A549 (cell line): ENCODE data around the gene OTOG. TPM values are rescaled to one million over a fixed set of nuclear protein-coding genes. Genes with fewer than 3 reads are reported as not detected.

Experiments used
- ATAC-seq, 2 experiments: fragments of 200-7000 bp in 1 of 2; fragments of >200 bp in 1 of 2; cut with Nextera tagmentation in 1 of 2; cut with Tn5 transposase in 1 of 2; 3 replicates each; pipeline versions ENCODE4 v1.8.0 to v1.9.1; 2018 to 2020; ENCODE audit warnings: mild to moderate bottlenecking in 1 of 2, moderate library complexity in 1 of 2
- CTCF ChIA-PET: fragments of 300-600 bp; sonication (Branson Sonifier 250); formaldehyde crosslinking; extraction: SDS; loops from one replicate; lab custom pipeline; 2021; ENCODE audit warnings: antibody characterized with exemption, inconsistent platforms; lab: Yijun Ruan, JAX
- POLR2A ChIA-PET: fragments of 350-600 bp; formaldehyde crosslinking; extraction: SDS; loops from one replicate; lab custom pipeline; 2021; ENCODE audit warnings: antibody characterized with exemption, inconsistent platforms; lab: Yijun Ruan, JAX
- DNase-seq, 2 experiments: peaks; one replicate each; pipeline versions ENCODE4 v3.0.0 to v3.0.0-alpha.2; 2011 to 2016; ENCODE audit warnings: low read depth in 1 of 2, low spot score in 1 of 2
- FAIRE-seq: peaks from 2 replicates; lab custom pipeline; 2011; peaks lifted over from hg19 to GRCh38; lab: Jason Lieb, UNC
- H3K27ac ChIP-seq, 2 experiments: fragments of >200 bp; sonication (Bioruptor Twin); formaldehyde crosslinking; 3 replicates each; pipeline ENCODE4 v1.5.1; 2016 to 2017
- H3K4me1 ChIP-seq: fragments of >200 bp; sonication (Bioruptor Twin); formaldehyde crosslinking; 3 replicates; pipeline ENCODE4 v1.6.1; 2016
- H3K4me2 ChIP-seq: fragments of >200 bp; sonication (Bioruptor Twin); formaldehyde crosslinking; 3 replicates; pipeline ENCODE4 v1.6.1; 2016
- H3K4me3 ChIP-seq: fragments of >200 bp; sonication (Bioruptor Twin); formaldehyde crosslinking; 3 replicates; pipeline ENCODE4 v1.5.1; 2016
- H3K9me3 ChIP-seq: fragments of >200 bp; sonication (Bioruptor Twin); formaldehyde crosslinking; 3 replicates; pipeline ENCODE4 v1.6.1; 2016
- CHD2 ChIP-seq: fragments of 150-350 bp; IDR thresholded peaks from 2 replicates; pipeline ENCODE4 v1.6.1; 2014; ENCODE audit warnings: low read length; ENCODE audit not compliant: partially characterized antibody
- CHD4 ChIP-seq: fragments of 200-600 bp; sonication (generic); IDR thresholded peaks from 2 replicates; pipeline ENCODE4 v1.6.1; 2016; ENCODE audit warnings: antibody characterized with exemption, mild to moderate bottlenecking, borderline replicate concordance
- EHF ChIP-seq: fragments of 250-450 bp; sonication (Bioruptor Pico); IDR thresholded peaks from 2 replicates; pipeline ENCODE4 v1.5.0; 2020; ENCODE audit warnings: mild to moderate bottlenecking
- EP300 ChIP-seq, 2 experiments: fragments of >200 bp; sonication (Bioruptor Twin); formaldehyde crosslinking; IDR thresholded peaks; 2 replicates in 1 of 2; 3 replicates in 1 of 2; pipeline ENCODE4 v1.6.1; 2016 to 2017
- ESRRA ChIP-seq: fragments of 150-350 bp; IDR thresholded peaks from 2 replicates; pipeline ENCODE4 v1.6.1; 2014; ENCODE audit warnings: mild to moderate bottlenecking, low read length, borderline replicate concordance
- FOSL2 ChIP-seq, 2 experiments: fragments of 450-650 bp in 1 of 2; fragments of >200 bp in 1 of 2; sonication (Bioruptor Twin) in 1 of 2; formaldehyde crosslinking; IDR thresholded peaks; 2 replicates each; pipeline versions ENCODE4 v1.5.0 to v1.6.1; 2016 to 2020; ENCODE audit warnings: mild to moderate bottlenecking in 1 of 2, moderate library complexity in 1 of 2
- FOXS1 ChIP-seq: fragments of 250-450 bp; sonication (Bioruptor Pico); IDR thresholded peaks from 2 replicates; pipeline ENCODE4 v1.5.0; 2020; ENCODE audit warnings: mild to moderate bottlenecking, moderate library complexity
- GATA3 ChIP-seq: IDR thresholded peaks from 2 replicates; pipeline ENCODE4 v1.6.1; 2012; ENCODE audit warnings: borderline replicate concordance
- HOXA7 ChIP-seq: fragments of 250-450 bp; sonication (Bioruptor Pico); IDR thresholded peaks from 2 replicates; pipeline ENCODE4 v1.5.0; 2020; ENCODE audit warnings: mild to moderate bottlenecking, moderate library complexity
- JUN ChIP-seq, 2 experiments: fragments of >200 bp; sonication (Bioruptor Twin); formaldehyde crosslinking; IDR thresholded peaks; 2 replicates in 1 of 2; 3 replicates in 1 of 2; pipeline ENCODE4 v1.6.1; 2016 to 2017
- JUNB ChIP-seq: fragments of >200 bp; sonication (Bioruptor Twin); formaldehyde crosslinking; IDR thresholded peaks from 2 replicates; pipeline ENCODE4 v1.6.1; 2016
- KDM1A ChIP-seq: fragments of 200-600 bp; sonication (generic); IDR thresholded peaks from 2 replicates; pipeline ENCODE4 v1.6.1; 2016; ENCODE audit warnings: low read depth, mild to moderate bottlenecking
- KDM5A ChIP-seq: fragments of 200-600 bp; sonication (generic); IDR thresholded peaks from 2 replicates; pipeline ENCODE4 v1.6.1; 2016; ENCODE audit warnings: antibody characterized with exemption, mild to moderate bottlenecking
- NFE2L2 ChIP-seq: fragments of 150-350 bp; conservative IDR thresholded peaks from 2 replicates; pipeline ENCODE4 v1.6.1; 2014; ENCODE audit warnings: low read length
- NPAS2 ChIP-seq: fragments of 250-450 bp; sonication (Bioruptor Pico); IDR thresholded peaks from 2 replicates; pipeline ENCODE4 v1.8.0; 2022; ENCODE audit warnings: mild to moderate bottlenecking, moderate library complexity, borderline replicate concordance
- RARB ChIP-seq: fragments of 250-450 bp; sonication (Bioruptor Pico); IDR thresholded peaks from 2 replicates; pipeline ENCODE4 v1.8.0; 2021; ENCODE audit warnings: mild to moderate bottlenecking, moderate library complexity
- RCOR1 ChIP-seq: fragments of 150-350 bp; IDR thresholded peaks from 2 replicates; pipeline ENCODE4 v1.6.1; 2014; ENCODE audit warnings: antibody characterized with exemption, low read length, low read depth
- RFX5 ChIP-seq: fragments of 450-650 bp; IDR thresholded peaks from 2 replicates; pipeline ENCODE4 v1.7.1; 2014; ENCODE audit warnings: antibody characterized with exemption, mild to moderate bottlenecking, moderate library complexity
- SMC3 ChIP-seq: fragments of >200 bp; sonication (Bioruptor Twin); formaldehyde crosslinking; IDR thresholded peaks from 3 replicates; pipeline ENCODE4 v1.6.1; 2018; ENCODE audit warnings: inconsistent platforms
- SREBF2 ChIP-seq: fragments of 450-650 bp; IDR thresholded peaks from 2 replicates; pipeline ENCODE4 v1.6.1; 2014; ENCODE audit warnings: mild to moderate bottlenecking, moderate library complexity
- TFCP2L1 ChIP-seq: fragments of 250-450 bp; sonication (Bioruptor Pico); IDR thresholded peaks from 2 replicates; pipeline ENCODE4 v1.5.0; 2021; ENCODE audit warnings: mild to moderate bottlenecking
- TP53 ChIP-seq: fragments of 250-450 bp; sonication (Bioruptor Pico); IDR thresholded peaks from 2 replicates; pipeline ENCODE4 v1.5.0; 2021; ENCODE audit warnings: mild to moderate bottlenecking, moderate library complexity
- ZFP36 ChIP-seq: fragments of 450-650 bp; IDR thresholded peaks from 2 replicates; pipeline ENCODE4 v1.6.1; 2014; ENCODE audit warnings: borderline replicate concordance; ENCODE audit not compliant: partially characterized antibody
- WGBS: methylation state at CpG from one replicate; pipeline ENCODE4 v1.1.6; 2017; ENCODE audit errors: missing lambda C conversion rate; 5-methylcytosine and 5-hydroxymethylcytosine counted together
- polyA minus RNA-seq: library from RNA; depleted of rRNA, polyadenylated mRNA; stranded (reverse); fragments of >200 nt; gene quantifications from 2 replicates; pipeline ENCODE4 v1.2.3, GENCODE V29; 2011; rRNA and poly(A)+ RNA removed
- polyA plus RNA-seq, 4 experiments: library from polyadenylated mRNA; depleted of rRNA in 3 of 4; stranded (reverse); fragments of >200 nt; fragmentation: RNase III in 1 of 4; extraction: RNeasy Plus Mini Kit Qiagen cat#74134 plus additional on column Dnase treatment in 1 of 4; gene quantifications; 2 replicates in 3 of 4; 3 replicates in 1 of 4; pipeline ENCODE4 v1.2.3, GENCODE V29; 2011 to 2017
- TF ChIP-seq, protein P1 (sequence below): IDR thresholded peaks from 2 replicates; pipeline ENCODE4 v1.6.1; 2012
- TF ChIP-seq, protein P2 (sequence below): fragments of >200 bp; sonication (Bioruptor Twin); formaldehyde crosslinking; IDR thresholded peaks from 3 replicates; pipeline ENCODE4 v1.6.1; 2016
- TF ChIP-seq, protein P3 (sequence below): fragments of 250-450 bp; sonication (Bioruptor Pico); IDR thresholded peaks from 2 replicates; pipeline ENCODE4 v1.5.0; 2020; ENCODE audit warnings: low read depth, mild to moderate bottlenecking, moderate library complexity
- TF ChIP-seq, protein P4 (sequence below): fragments of >200 bp; sonication (Bioruptor Twin); formaldehyde crosslinking; IDR thresholded peaks from 2 replicates; pipeline ENCODE4 v1.6.1; 2016
- TF ChIP-seq, protein P5 (sequence below): IDR thresholded peaks from 2 replicates; pipeline ENCODE4 v1.6.1; 2012; ENCODE audit warnings: low read depth, borderline replicate concordance

OTOG gene, protein sequence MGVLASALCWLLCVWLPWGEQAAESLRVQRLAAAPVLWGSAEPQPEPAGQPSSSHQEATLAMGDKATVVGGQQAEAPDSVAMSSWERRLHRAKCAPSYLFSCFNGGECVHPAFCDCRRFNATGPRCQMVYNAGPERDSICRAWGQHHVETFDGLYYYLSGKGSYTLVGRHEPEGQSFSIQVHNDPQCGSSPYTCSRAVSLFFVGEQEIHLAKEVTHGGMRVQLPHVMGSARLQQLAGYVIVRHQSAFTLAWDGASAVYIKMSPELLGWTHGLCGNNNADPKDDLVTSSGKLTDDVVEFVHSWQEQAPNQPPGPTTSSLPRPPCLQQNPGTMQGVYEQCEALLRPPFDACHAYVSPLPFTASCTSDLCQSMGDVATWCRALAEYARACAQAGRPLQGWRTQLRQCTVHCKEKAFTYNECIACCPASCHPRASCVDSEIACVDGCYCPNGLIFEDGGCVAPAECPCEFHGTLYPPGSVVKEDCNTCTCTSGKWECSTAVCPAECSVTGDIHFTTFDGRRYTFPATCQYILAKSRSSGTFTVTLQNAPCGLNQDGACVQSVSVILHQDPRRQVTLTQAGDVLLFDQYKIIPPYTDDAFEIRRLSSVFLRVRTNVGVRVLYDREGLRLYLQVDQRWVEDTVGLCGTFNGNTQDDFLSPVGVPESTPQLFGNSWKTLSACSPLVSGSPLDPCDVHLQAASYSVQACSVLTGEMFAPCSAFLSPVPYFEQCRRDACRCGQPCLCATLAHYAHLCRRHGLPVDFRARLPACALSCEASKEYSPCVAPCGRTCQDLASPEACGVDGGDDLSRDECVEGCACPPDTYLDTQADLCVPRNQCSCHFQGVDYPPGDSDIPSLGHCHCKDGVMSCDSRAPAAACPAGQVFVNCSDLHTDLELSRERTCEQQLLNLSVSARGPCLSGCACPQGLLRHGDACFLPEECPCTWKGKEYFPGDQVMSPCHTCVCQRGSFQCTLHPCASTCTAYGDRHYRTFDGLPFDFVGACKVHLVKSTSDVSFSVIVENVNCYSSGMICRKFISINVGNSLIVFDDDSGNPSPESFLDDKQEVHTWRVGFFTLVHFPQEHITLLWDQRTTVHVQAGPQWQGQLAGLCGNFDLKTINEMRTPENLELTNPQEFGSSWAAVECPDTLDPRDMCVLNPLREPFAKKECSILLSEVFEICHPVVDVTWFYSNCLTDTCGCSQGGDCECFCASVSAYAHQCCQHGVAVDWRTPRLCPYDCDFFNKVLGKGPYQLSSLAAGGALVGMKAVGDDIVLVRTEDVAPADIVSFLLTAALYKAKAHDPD (N-terminal part only)
- not detected in 2 replicates for polyA plus RNA-seq (2011; rRNA removed)
- polyA plus RNA-seq (2012; cell fraction: cytosol; rRNA removed) = not detected in 2 replicates
- polyA plus RNA-seq (2012; cell fraction: nucleus; rRNA removed) = under 0.01 TPM in 1 of 2 replicates, not detected in the other
- polyA plus RNA-seq (2017; fragmentation: RNase III; extraction: RNeasy Plus Mini Kit Qiagen cat#74134 plus additional on column Dnase treatment) = not detected in 3 replicates
- not detected in 2 replicates for polyA minus RNA-seq

DNA sequence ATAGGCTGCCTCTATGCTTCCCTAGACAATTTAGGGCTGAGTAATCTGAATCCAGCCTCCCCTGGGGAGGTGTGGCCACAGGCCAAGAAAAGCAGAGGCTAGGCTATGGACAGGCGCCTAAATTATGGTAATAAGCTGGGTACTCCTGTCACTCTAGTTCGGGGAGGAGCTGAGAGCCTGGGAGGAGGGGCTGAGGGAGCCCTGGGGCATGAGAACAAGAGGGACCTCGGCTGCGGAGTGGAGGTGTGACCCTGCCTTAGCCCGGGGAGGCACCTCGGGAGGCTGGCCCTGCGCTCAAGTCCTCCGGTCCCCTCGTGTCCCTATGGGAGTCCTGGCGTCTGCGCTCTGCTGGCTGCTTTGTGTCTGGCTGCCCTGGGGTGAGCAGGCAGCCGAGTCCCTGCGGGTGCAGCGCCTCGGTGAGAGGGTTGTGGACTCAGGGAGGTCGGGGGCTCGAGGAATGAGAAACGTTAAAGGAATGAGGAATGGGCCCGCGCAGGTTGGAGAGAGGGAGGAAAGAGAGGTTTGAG lies at the start of gene OTOG:
TSS of gene OTOG (plus strand) at position 209 of the 527 bp plus-strand sequence. CDS start at position 323, 114 bp downstream.
- CTCF ChIA-PET = interaction anchor here (1.1 to 2.0 kb wide), 4 partner anchors 19 to 184 kb away, joined by 3 to 7 read pairs (median 3); no protein-coding TSS in a partner anchor

DNA sequence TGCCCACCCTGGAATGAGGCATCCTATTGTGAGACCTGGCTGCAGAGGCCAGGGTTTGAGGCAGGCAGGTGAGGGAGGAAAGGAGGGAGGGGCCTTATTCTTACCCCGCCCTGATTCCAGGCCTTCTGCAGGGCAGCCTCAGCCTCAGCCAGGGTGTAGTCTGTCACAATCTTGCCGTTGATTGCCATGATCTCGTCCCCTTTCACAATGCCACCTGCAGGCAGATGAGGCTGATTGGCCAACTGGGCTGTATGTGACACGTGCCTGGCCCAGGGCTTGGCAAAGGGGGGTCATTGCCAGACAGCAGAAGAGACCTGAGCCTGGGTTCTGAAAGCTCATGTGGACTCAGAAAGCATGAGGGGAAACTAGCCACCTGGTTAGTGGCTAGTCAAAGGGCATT lies 49.0 kb upstream of the OTOG start:
- CTCF ChIA-PET = interaction anchor here (13.4 to 45.8 kb wide), 2 partner anchors 23 to 113 kb away, joined by 281 to 1119 read pairs; partner anchors contain the start of gene KCNJ11
- no peak for DNase-seq
- H3K4me3 ChIP-seq = no peak overlapping the region
- TF ChIP-seq, protein P1, sequence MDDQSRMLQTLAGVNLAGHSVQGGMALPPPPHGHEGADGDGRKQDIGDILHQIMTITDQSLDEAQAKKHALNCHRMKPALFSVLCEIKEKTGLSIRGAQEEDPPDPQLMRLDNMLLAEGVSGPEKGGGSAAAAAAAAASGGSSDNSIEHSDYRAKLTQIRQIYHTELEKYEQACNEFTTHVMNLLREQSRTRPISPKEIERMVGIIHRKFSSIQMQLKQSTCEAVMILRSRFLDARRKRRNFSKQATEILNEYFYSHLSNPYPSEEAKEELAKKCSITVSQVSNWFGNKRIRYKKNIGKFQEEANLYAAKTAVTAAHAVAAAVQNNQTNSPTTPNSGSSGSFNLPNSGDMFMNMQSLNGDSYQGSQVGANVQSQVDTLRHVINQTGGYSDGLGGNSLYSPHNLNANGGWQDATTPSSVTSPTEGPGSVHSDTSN = no peak
- no peak for TF ChIP-seq JUN (IDR thresholded peaks at IDR 0.05)
- no peak for TF ChIP-seq EP300 (IDR thresholded peaks at IDR 0.05)
- TF ChIP-seq KDM1A = no peak
- no peak for TF ChIP-seq ZFP36
- no peak for TF ChIP-seq EHF (CRISPR knock-in tag)
- TF ChIP-seq, protein P2, sequence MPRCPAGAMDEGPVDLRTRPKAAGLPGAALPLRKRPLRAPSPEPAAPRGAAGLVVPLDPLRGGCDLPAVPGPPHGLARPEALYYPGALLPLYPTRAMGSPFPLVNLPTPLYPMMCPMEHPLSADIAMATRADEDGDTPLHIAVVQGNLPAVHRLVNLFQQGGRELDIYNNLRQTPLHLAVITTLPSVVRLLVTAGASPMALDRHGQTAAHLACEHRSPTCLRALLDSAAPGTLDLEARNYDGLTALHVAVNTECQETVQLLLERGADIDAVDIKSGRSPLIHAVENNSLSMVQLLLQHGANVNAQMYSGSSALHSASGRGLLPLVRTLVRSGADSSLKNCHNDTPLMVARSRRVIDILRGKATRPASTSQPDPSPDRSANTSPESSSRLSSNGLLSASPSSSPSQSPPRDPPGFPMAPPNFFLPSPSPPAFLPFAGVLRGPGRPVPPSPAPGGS = no peak
- TF ChIP-seq TFCP2L1 (CRISPR knock-in tag) = no peak
- TF ChIP-seq, protein P3, sequence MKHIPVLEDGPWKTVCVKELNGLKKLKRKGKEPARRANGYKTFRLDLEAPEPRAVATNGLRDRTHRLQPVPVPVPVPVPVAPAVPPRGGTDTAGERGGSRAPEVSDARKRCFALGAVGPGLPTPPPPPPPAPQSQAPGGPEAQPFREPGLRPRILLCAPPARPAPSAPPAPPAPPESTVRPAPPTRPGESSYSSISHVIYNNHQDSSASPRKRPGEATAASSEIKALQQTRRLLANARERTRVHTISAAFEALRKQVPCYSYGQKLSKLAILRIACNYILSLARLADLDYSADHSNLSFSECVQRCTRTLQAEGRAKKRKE (CRISPR knock-in tag) = no peak
- TF ChIP-seq SMC3 = no peak
- TF ChIP-seq, all 56 proteins: peak for 0
- no peaks in the 10 kb centered on the region for H3K9me3 ChIP-seq
- FAIRE-seq = no peak
- no peak for ATAC-seq
- no peaks in the 10 kb centered on the region for H3K4me1 ChIP-seq
- H3K4me2 ChIP-seq = no peak overlapping the region
- 36% methylated on average over 4 of the region's 4 CpGs for WGBS
- no peak overlapping the region for H3K27ac ChIP-seq
- POLR2A ChIA-PET = no interaction called here

More for the DNA sequence above, at the start of gene OTOG:
- no peaks in the 10 kb centered on the region for H3K9me3 ChIP-seq
- H3K4me1 ChIP-seq = peaks cover 15% of the 10 kb centered on the region
- FAIRE-seq (no peak), ATAC-seq (no peak), DNase-seq (no peak)
- H3K27ac ChIP-seq = no peak within 1 kb of the TSS
- no peak for TF ChIP-seq NFE2L2
- TF ChIP-seq TP53 = no peak
- TF ChIP-seq CHD2 = no peak
- TF ChIP-seq SREBF2 = no peak
- no peak for TF ChIP-seq JUNB
- TF ChIP-seq, protein P4, sequence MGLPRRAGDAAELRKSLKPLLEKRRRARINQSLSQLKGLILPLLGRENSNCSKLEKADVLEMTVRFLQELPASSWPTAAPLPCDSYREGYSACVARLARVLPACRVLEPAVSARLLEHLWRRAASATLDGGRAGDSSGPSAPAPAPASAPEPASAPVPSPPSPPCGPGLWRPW = no peak
- TF ChIP-seq, protein P1 = no peak
- TF ChIP-seq RFX5 = no peak
- TF ChIP-seq FOXS1 (CRISPR knock-in tag) = no peak
- no peak for TF ChIP-seq GATA3
- TF ChIP-seq KDM5A = no peak
- no peak for TF ChIP-seq CHD4
- TF ChIP-seq RCOR1 = no peak
- no peak for TF ChIP-seq HOXA7
- TF ChIP-seq FOSL2 (IDR thresholded peaks at IDR 0.05) = no peak
- no peak for TF ChIP-seq FOSL2 (CRISPR knock-in tag; IDR thresholded peaks at IDR 0.05)
- TF ChIP-seq NPAS2 = no peak
- TF ChIP-seq, protein P5, sequence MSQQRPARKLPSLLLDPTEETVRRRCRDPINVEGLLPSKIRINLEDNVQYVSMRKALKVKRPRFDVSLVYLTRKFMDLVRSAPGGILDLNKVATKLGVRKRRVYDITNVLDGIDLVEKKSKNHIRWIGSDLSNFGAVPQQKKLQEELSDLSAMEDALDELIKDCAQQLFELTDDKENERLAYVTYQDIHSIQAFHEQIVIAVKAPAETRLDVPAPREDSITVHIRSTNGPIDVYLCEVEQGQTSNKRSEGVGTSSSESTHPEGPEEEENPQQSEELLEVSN = no peak
- TF ChIP-seq ESRRA = no peak
- TF ChIP-seq RARB (CRISPR knock-in tag) = no peak
- no peak for TF ChIP-seq ZFP36
- POLR2A ChIA-PET = no interaction called here
- no peak within 1 kb of the TSS for H3K4me2 ChIP-seq
- whole genome bisulfite sequencing = 45% methylated on average over 17 of the region's 20 CpGs
- H3K4me3 ChIP-seq = no peak within 1 kb of the TSS
